Ascending aorta (tissue), 2 donors: ENCODE measurements around the gene PPP2R5C. TPM values are rescaled to one million over a fixed set of nuclear protein-coding genes. Genes with fewer than 3 reads are reported as not detected.

ENCODE experiments used
- DNase-seq, 2 donors: peaks; one replicate each; pipeline ENCODE4 v3.0.0-alpha.2; 2019; ENCODE audit warnings: low spot score in 2 of 2
- H3K27ac ChIP-seq, 2 donors: fragments of 200-600 bp; sonication (generic); one replicate each; pipeline ENCODE4 v1.5.1; 2016 to 2017; ENCODE audit warnings: mild to moderate bottlenecking in 1 of 2
- H3K27me3 ChIP-seq: fragments of 200-600 bp; sonication (generic); one replicate; pipeline ENCODE4 v1.5.1; 2017
- H3K36me3 ChIP-seq, 2 donors: fragments of 200-600 bp; sonication (generic); one replicate each; pipeline ENCODE4 v1.5.1; 2016
- H3K4me1 ChIP-seq, 2 donors: fragments of 200-600 bp; sonication (generic); one replicate each; pipeline ENCODE4 v1.5.1; 2016 to 2017; ENCODE audit warnings: mild to moderate bottlenecking in 1 of 2
- H3K4me3 ChIP-seq, 2 donors: fragments of 200-600 bp; sonication (generic); one replicate each; pipeline ENCODE4 v1.5.1; 2016 to 2017; ENCODE audit warnings: mild to moderate bottlenecking in 1 of 2
- H3K9me3 ChIP-seq, 2 donors: fragments of 200-600 bp; sonication (generic); one replicate each; pipeline ENCODE4 v1.5.1; 2016
- intact Hi-C: fragments of 100-400 bp; cut with DNase I; formaldehyde crosslinking; loops from one replicate; pipeline ENCODE4 v1.15.1; 2023
- total RNA-seq: library from RNA; depleted of rRNA; stranded (reverse); fragments of >200 nt; gene quantifications from one replicate; pipeline ENCODE4 v1.1.0, GENCODE V29; 2016
- TF ChIP-seq, protein P1 (sequence below), 3 experiments: fragments of 200-600 bp in 2 of 3; fragments of 450-650 bp in 1 of 3; sonication (generic) in 2 of 3; IDR thresholded peaks; one replicate each; pipeline ENCODE4 v1.5.1; 2016 to 2019; ENCODE audit warnings: antibody characterized with exemption in 3 of 3, mild to moderate bottlenecking in 1 of 3, moderate library complexity in 1 of 3

The PPP2R5C gene
- total RNA-seq, 1 donor from 2014 or later, result 45.6 TPM

- intact Hi-C loops, result loop anchor here (1.0 to 2.0 kb wide), 2 partner anchors 120 to 139 kb away; no protein-coding TSS in a partner anchor
- no peaks in the 10 kb centered on the region for H3K36me3 ChIP-seq
- no peaks in the 10 kb centered on the region for H3K9me3 ChIP-seq
- H3K4me3 ChIP-seq, result peak overlapping the region; percentile 73 to 90
- TF ChIP-seq, protein P1, sequence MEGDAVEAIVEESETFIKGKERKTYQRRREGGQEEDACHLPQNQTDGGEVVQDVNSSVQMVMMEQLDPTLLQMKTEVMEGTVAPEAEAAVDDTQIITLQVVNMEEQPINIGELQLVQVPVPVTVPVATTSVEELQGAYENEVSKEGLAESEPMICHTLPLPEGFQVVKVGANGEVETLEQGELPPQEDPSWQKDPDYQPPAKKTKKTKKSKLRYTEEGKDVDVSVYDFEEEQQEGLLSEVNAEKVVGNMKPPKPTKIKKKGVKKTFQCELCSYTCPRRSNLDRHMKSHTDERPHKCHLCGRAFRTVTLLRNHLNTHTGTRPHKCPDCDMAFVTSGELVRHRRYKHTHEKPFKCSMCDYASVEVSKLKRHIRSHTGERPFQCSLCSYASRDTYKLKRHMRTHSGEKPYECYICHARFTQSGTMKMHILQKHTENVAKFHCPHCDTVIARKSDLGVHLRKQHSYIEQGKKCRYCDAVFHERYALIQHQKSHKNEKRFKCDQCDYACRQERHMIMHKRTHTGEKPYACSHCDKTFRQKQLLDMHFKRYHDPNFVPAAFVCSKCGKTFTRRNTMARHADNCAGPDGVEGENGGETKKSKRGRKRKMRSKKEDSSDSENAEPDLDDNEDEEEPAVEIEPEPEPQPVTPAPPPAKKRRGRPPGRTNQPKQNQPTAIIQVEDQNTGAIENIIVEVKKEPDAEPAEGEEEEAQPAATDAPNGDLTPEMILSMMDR (IDR thresholded peaks at IDR 0.05), result no peak
- H3K4me1 ChIP-seq, result peaks cover 6 to 27% of the 10 kb centered on the region in 2 donors
- peak overlapping the region; percentile 97 to 98 for H3K27ac ChIP-seq
- no peaks in the 10 kb centered on the region for H3K27me3 ChIP-seq
- DNase-seq, result no peak
Observed at GRCh38 chr14:101808894-101809670, 47.6 kb downstream of the PPP2R5C start.

DNA sequence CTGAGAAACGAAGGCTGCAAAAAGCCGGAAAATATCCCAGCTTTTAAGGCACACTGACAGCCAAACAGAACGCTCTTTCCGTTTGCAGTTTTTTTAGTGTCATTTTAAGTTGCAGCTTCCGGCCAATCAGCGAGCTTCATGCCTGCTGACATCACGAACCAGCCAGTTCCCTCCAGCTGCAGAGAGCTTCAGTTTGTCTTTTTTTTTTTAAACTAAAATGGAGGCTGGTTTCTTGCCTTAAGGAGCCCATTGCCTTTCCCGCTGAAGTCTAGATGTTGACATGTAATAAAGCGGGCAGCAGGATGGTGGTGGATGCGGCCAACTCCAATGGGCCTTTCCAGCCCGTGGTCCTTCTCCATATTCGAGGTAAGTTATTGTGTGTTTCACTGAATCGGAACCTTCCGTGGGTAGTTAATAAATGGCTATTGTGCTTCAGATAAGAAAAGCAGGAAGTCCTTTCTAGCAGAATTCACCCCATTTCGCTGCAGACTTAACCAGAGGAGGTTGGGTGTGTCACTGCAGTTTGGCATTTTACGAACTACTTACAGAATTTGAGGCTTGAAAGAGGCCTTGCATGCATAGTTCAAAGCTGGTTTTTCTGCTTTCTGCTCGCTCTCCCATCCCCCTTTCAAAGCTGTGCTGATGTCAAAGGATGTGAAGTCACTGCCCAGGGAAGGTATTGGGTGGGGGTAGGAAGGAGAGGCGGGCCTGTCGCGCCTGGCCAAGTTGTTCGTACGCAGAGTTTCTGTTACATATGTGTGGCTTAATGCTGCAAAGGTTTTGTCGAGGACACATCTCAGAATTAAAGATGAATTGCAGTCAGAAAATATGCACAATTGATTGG lies 48.4 kb downstream of the PPP2R5C start:
- TF ChIP-seq, protein P1 (IDR thresholded peaks at IDR 0.05), result no peak
- intact Hi-C loops, result loop anchor here (1.0 to 5.0 kb wide), 4 partner anchors 48 to 1433 kb away; partner anchors contain the start of gene WDR25
- Histone ChIP-seq H3K4me1 (peaks cover 6 to 27% of the 10 kb centered on the region in 2 donors), H3K27ac (peak overlapping the region; percentile 97 to 98), H3K36me3 (no peaks in the 10 kb centered on the region), H3K9me3 (no peaks in the 10 kb centered on the region), H3K27me3 (no peaks in the 10 kb centered on the region), H3K4me3 (peak overlapping the region; percentile 73 to 90)
- DNase-seq, result peak; percentile 72 to 94

GRCh38 chr14:101810897-101811621 lies 49.5 kb downstream of the PPP2R5C start:
- no peaks in the 10 kb centered on the region for H3K27me3 ChIP-seq
- no peaks in the 10 kb centered on the region for H3K36me3 ChIP-seq
- peaks cover 6 to 27% of the 10 kb centered on the region in 2 donors for H3K4me1 ChIP-seq
- no peaks in the 10 kb centered on the region for H3K9me3 ChIP-seq
- H3K27ac ChIP-seq, result peak overlapping the region; percentile 97 to 98
- peak overlapping the region; percentile 73 to 90 for H3K4me3 ChIP-seq
- intact Hi-C loops, result loop anchor here (1.0 to 5.0 kb wide), 2 partner anchors 49 to 1434 kb away; partner anchors contain the start of gene WDR25
- no peak for DNase-seq
- TF ChIP-seq, protein P1 (IDR thresholded peaks at IDR 0.05), result no peak

DNA sequence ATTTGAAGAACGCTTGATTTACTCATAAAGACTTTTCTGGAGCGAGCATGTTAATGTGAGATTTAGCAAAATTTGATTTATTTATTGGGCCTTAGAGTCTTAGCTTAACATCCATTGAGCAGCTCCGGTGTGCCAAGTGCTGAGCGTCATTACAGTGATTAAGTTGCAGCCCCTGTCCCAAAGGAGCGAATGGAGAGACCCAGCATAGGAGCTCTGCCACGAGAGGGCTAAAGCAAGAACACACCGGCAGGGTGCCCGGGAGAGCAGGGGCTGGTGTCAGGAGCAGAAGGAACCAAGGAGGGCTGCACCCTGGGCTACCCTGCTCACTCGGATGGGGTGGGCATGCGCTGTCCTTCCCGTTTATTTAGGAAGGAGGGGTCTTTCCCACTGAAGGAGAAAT lies 50.6 kb downstream of the PPP2R5C start:
- Histone ChIP-seq H3K4me3 (no peak overlapping the region), H3K9me3 (no peaks in the 10 kb centered on the region), H3K36me3 (no peaks in the 10 kb centered on the region), H3K27me3 (no peaks in the 10 kb centered on the region), H3K4me1 (peaks cover 6 to 27% of the 10 kb centered on the region in 2 donors), H3K27ac (peak overlapping the region in 1 of 2 donors; percentile 98)
- intact Hi-C loops, result loop anchor here (5.0 kb wide), 1 partner anchor 1435 kb away; the partner anchor contains the start of gene WDR25
- TF ChIP-seq, protein P1 (IDR thresholded peaks at IDR 0.05), result no peak
- no peak for DNase-seq

DNA sequence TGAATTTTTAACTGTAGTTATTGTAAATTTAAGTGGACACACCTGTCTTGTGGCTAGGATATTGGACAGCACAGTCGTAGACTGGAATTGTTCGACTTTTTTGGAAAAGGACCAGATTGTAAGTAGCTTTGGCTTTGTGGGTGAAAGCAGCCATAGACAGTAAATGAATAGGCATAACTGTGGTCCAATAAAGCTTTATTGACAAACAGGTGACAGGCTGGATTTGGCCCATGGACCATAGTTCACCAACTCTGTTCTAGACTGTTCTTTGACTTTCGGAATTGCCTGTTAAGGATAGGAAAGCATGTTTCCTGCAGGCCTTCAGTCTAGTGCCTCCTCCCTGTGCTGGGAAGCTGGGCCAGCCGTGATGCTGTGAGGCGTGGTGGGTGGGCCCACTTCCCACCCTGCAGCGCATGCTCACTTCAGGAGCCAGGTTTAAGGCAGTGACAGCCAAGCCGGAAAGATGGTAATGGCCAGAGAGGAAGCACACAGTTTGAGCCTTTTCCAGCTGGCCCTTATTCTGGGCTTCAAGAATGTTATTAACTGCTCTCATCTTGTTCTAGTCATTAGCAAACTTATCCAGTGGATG lies 51.8 kb downstream of the PPP2R5C start:
- Histone ChIP-seq H3K36me3 (no peaks in the 10 kb centered on the region), H3K9me3 (no peaks in the 10 kb centered on the region), H3K4me3 (no peak overlapping the region), H3K27ac (peak overlapping the region; percentile 61 to 98), H3K4me1 (peaks cover 6 to 27% of the 10 kb centered on the region in 2 donors), H3K27me3 (no peaks in the 10 kb centered on the region)
- DNase-seq, result no peak
- TF ChIP-seq, protein P1 (IDR thresholded peaks at IDR 0.05), result no peak
- intact Hi-C loops, result loop anchor here (5.0 kb wide), 1 partner anchor 1436 kb away; the partner anchor contains the start of gene WDR25
